ENCODE measurements around the gene ZNF621. TPM values are rescaled to one million over a fixed set of nuclear protein-coding genes. Genes with fewer than 3 reads are reported as not detected.

ZNF621 gene
- polyA plus RNA-seq, 3 donors from 2014 or later: 0.64 to 5.6 (median 0.66) TPM

Other genes with a start within 250 kb of the ZNF621 start
- gene EIF1B, start 215.3 kb upstream of the ZNF621 start, polyA plus RNA-seq: 10 to 100 TPM; 32.8 to 54.1 (median 34.4) TPM
- not detected for gene ENTPD3, start 137.8 kb upstream of the ZNF621 start, polyA plus RNA-seq
- gene RPL14, start 67.6 kb upstream of the ZNF621 start, polyA plus RNA-seq: 100 to 1,000 TPM; 355 to 912 (median 682) TPM
- 1 to 10 TPM; 1.8 to 4.7 (median 2.6) TPM for gene ZNF619, start 47.8 kb upstream of the ZNF621 start, polyA plus RNA-seq
- gene ZNF620, start 18.9 kb upstream of the ZNF621 start, polyA plus RNA-seq: 1 to 10 TPM; 1.3 to 4.7 (median 1.7) TPM